Loucy (cell line): ENCODE measurements around the gene CELSR1.
"Not testable (repeated sequence)": the region's sequence is repeated elsewhere in the genome, so short reads cannot be mapped to it uniquely, and the experiment has no call there.

Experiments
- CTCF ChIP-seq: fragments of 200-600 bp; sonication (generic); conservative IDR thresholded peaks from 2 replicates; pipeline ENCODE4 v1.5.1; 2014; ENCODE audit warnings: mild to moderate bottlenecking, antibody characterized with exemption, low read length
- EZH2phosphoT487 ChIP-seq: fragments of 200-600 bp; IDR thresholded peaks from 2 replicates; pipeline ENCODE4 v1.6.1; 2018; ENCODE audit warnings: antibody characterized with exemption, mild to moderate bottlenecking, moderate library complexity, borderline replicate concordance

GRCh38 chr22:46397049-46397448 is 140.4 kb downstream of the CELSR1 start:
- not testable (repeated sequence) for TF ChIP-seq CTCF, EZH2phosphoT487
